SU-DHL-6 (cell line): ENCODE measurements around the gene TANGO6.
"Not testable (repeated sequence)": the region's sequence is repeated elsewhere in the genome, so short reads cannot be mapped to it uniquely, and the experiment has no call there.

ENCODE experiments used
- H2AFZ ChIP-seq: fragments of 200-600 bp; sonication (generic); 2 replicates; pipeline ENCODE4 v1.6.1; 2014; ENCODE audit warnings: low read depth, mild to moderate bottlenecking, moderate library complexity, mixed read lengths, antibody characterized with exemption, low read length; ENCODE audit not compliant: severe bottlenecking
- H3F3A ChIP-seq: fragments of 200-600 bp; shearing (Covaris generic); 2 replicates; pipeline ENCODE4 v1.6.0; 2016; ENCODE audit warnings: antibody characterized with exemption, mild to moderate bottlenecking; ENCODE audit not compliant: insufficient read depth
- H3K27ac ChIP-seq: fragments of 200-600 bp; sonication (generic); 2 replicates; pipeline ENCODE4 v1.5.1; 2016; ENCODE audit warnings: low read depth, mild to moderate bottlenecking, low read length, moderate library complexity, mixed read lengths
- H3K27me3 ChIP-seq: fragments of 200-600 bp; sonication (generic), shearing (Covaris generic); 2 replicates; pipeline ENCODE4 v1.6.0; 2014; ENCODE audit warnings: mild to moderate bottlenecking, low read length
- H3K36me3 ChIP-seq: fragments of 200-600 bp; sonication (generic); 2 replicates; pipeline ENCODE4 v1.6.1; 2014; ENCODE audit warnings: mild to moderate bottlenecking, low read length, mixed read lengths
- H3K4me2 ChIP-seq: fragments of 300-600, 200-600 bp; shearing (Covaris generic), sonication (generic); 2 replicates; pipeline ENCODE4 v1.6.0; 2014; ENCODE audit warnings: low read length, low read depth, mild to moderate bottlenecking; ENCODE audit not compliant: poor library complexity, severe bottlenecking
- H3K4me3 ChIP-seq: fragments of 200-600 bp; sonication (generic); 2 replicates; pipeline ENCODE4 v1.5.1; 2014; ENCODE audit warnings: antibody characterized with exemption, low read length, mild to moderate bottlenecking, mixed read lengths; ENCODE audit not compliant: insufficient read depth, poor library complexity, severe bottlenecking
- H3K79me2 ChIP-seq: fragments of 200-600 bp; sonication (generic); 2 replicates; pipeline ENCODE4 v1.6.1; 2014; ENCODE audit warnings: mild to moderate bottlenecking, low read length, moderate library complexity; ENCODE audit not compliant: insufficient read depth
- H3K9ac ChIP-seq: fragments of 200-600 bp; sonication (generic); 2 replicates; pipeline ENCODE4 v1.7.0; 2014; ENCODE audit warnings: mild to moderate bottlenecking, low read length
- H3K9me2 ChIP-seq: fragments of 200-600 bp; sonication (generic); replicated peaks from 2 replicates; pipeline ENCODE4 v1.6.1; 2014; ENCODE audit warnings: low read length; ENCODE audit not compliant: insufficient read depth
- H3K9me3 ChIP-seq: fragments of 200-600 bp; sonication (generic); 2 replicates; pipeline ENCODE4 v1.6.1; 2014; ENCODE audit warnings: low read length, mixed read lengths; ENCODE audit not compliant: insufficient read depth
- H4K20me1 ChIP-seq: fragments of 200-600 bp; sonication (generic); 2 replicates; pipeline ENCODE4 v1.6.1; 2014; ENCODE audit warnings: low read depth, mild to moderate bottlenecking, antibody characterized with exemption, low read length, moderate library complexity, mixed read lengths
- CTCF ChIP-seq: fragments of 200-600 bp; sonication (generic); IDR thresholded peaks from one replicate; pipeline ENCODE4 v1.5.1; 2017; ENCODE audit warnings: antibody characterized with exemption, mild to moderate bottlenecking, low read length, moderate library complexity; ENCODE audit not compliant: insufficient read depth, poor library complexity, severe bottlenecking
- EZH2phosphoT487 ChIP-seq: fragments of 200-600 bp; sonication (generic), shearing (Covaris generic); conservative IDR thresholded peaks from 2 replicates; pipeline ENCODE4 v1.6.1; 2018; ENCODE audit warnings: mild to moderate bottlenecking, antibody characterized with exemption, low read length, moderate library complexity, mixed read lengths

TANGO6 gene

GRCh38 chr16:68835970-68836369 lies 7.4 kb upstream of the TANGO6 start:
- H3F3A ChIP-seq: no peaks in the 10 kb centered on the region
- TF ChIP-seq CTCF (no peak), EZH2phosphoT487 (no peak)
- no peaks in the 10 kb centered on the region for H4K20me1 ChIP-seq
- no peaks in the 10 kb centered on the region for H3K9me2 ChIP-seq
- H3K36me3 ChIP-seq: no peaks in the 10 kb centered on the region
- H3K4me2 ChIP-seq: no peak overlapping the region
- no peak overlapping the region for H3K9ac ChIP-seq
- no peak overlapping the region for H3K27ac ChIP-seq
- no peaks in the 10 kb centered on the region for H3K9me3 ChIP-seq
- H2AFZ ChIP-seq: no peak overlapping the region
- H3K79me2 ChIP-seq: no peaks in the 10 kb centered on the region
- no peaks in the 10 kb centered on the region for H3K27me3 ChIP-seq
- no peak overlapping the region for H3K4me3 ChIP-seq

GRCh38 chr16:68839831-68840230 lies 3.5 kb upstream of the TANGO6 start:
- Histone ChIP-seq H3K9me3 (no peaks in the 10 kb centered on the region), H3K79me2 (peaks cover 8% of the 10 kb centered on the region), H3K4me3 (no peak overlapping the region), H3K27me3 (no peaks in the 10 kb centered on the region), H4K20me1 (no peaks in the 10 kb centered on the region), H3K36me3 (no peaks in the 10 kb centered on the region), H3K27ac (no peak overlapping the region), H3F3A (no peaks in the 10 kb centered on the region), H3K9ac (no peak overlapping the region), H2AFZ (no peak overlapping the region), H3K4me2 (no peak overlapping the region), H3K9me2 (no peaks in the 10 kb centered on the region)
- TF ChIP-seq EZH2phosphoT487 (no peak), CTCF (no peak)

GRCh38 chr16:68842964-68843481 lies 308 bp upstream of the TANGO6 start:
- H3F3A ChIP-seq, H3K27ac ChIP-seq, H3K36me3 ChIP-seq, H3K27me3 ChIP-seq, H4K20me1 ChIP-seq, H3K9me2 ChIP-seq, H3K9me3 ChIP-seq: not testable (repeated sequence)
- Histone ChIP-seq H3K9ac (peak overlapping the region; percentile 78), H3K4me3 (peak overlapping the region; percentile 67), H2AFZ (peak overlapping the region; percentile 87), H3K79me2 (peaks cover 21% of the 10 kb centered on the region), H3K4me2 (peak overlapping the region; percentile 83)

GRCh38 chr16:68844211-68844564 lies 857 bp downstream of the TANGO6 start:
- Histone ChIP-seq H3K9me2 (no peaks in the 10 kb centered on the region), H3K9ac (peak overlapping the region; percentile 78), H3F3A (no peaks in the 10 kb centered on the region; the same call in 1 of the 2 replicates), H3K36me3 (no peaks in the 10 kb centered on the region), H2AFZ (peak overlapping the region; percentile 87), H3K27me3 (no peaks in the 10 kb centered on the region), H3K27ac (peak overlapping the region; percentile 63), H3K4me3 (peak overlapping the region; percentile 67), H4K20me1 (no peaks in the 10 kb centered on the region), H3K4me2 (peak overlapping the region; percentile 83), H3K9me3 (no peaks in the 10 kb centered on the region), H3K79me2 (peaks cover 28% of the 10 kb centered on the region)
- TF ChIP-seq EZH2phosphoT487: no peak
- no peak for TF ChIP-seq CTCF
